A549 (cell line): ENCODE results near the gene WSCD1. TPM values are rescaled to one million over a fixed set of nuclear protein-coding genes. Genes with fewer than 3 reads are reported as not detected.
A peak's percentile ranks its signal among the peaks of the same experiment; 100 is the strongest.

Experiments
- ATAC-seq, 2 experiments: fragments of 200-7000 bp in 1 of 2; fragments of >200 bp in 1 of 2; cut with Nextera tagmentation in 1 of 2; cut with Tn5 transposase in 1 of 2; 3 replicates each; pipeline versions ENCODE4 v1.8.0 to v1.9.1; 2018 to 2020; ENCODE audit warnings: mild to moderate bottlenecking in 1 of 2, moderate library complexity in 1 of 2
- CTCF ChIA-PET: fragments of 300-600 bp; sonication (Branson Sonifier 250); formaldehyde crosslinking; extraction: SDS; loops from one replicate; lab custom pipeline; 2021; ENCODE audit warnings: antibody characterized with exemption, inconsistent platforms; lab: Yijun Ruan, JAX
- POLR2A ChIA-PET: fragments of 350-600 bp; formaldehyde crosslinking; extraction: SDS; loops from one replicate; lab custom pipeline; 2021; ENCODE audit warnings: antibody characterized with exemption, inconsistent platforms; lab: Yijun Ruan, JAX
- DNase-seq, 2 experiments: peaks; one replicate each; pipeline versions ENCODE4 v3.0.0 to v3.0.0-alpha.2; 2011 to 2016; ENCODE audit warnings: low read depth in 1 of 2, low spot score in 1 of 2
- FAIRE-seq: peaks from 2 replicates; lab custom pipeline; 2011; peaks lifted over from hg19 to GRCh38; lab: Jason Lieb, UNC
- H3K27ac ChIP-seq, 2 experiments: fragments of >200 bp; sonication (Bioruptor Twin); formaldehyde crosslinking; 3 replicates each; pipeline ENCODE4 v1.5.1; 2016 to 2017
- H3K4me1 ChIP-seq: fragments of >200 bp; sonication (Bioruptor Twin); formaldehyde crosslinking; 3 replicates; pipeline ENCODE4 v1.6.1; 2016
- H3K4me2 ChIP-seq: fragments of >200 bp; sonication (Bioruptor Twin); formaldehyde crosslinking; 3 replicates; pipeline ENCODE4 v1.6.1; 2016
- H3K4me3 ChIP-seq: fragments of >200 bp; sonication (Bioruptor Twin); formaldehyde crosslinking; 3 replicates; pipeline ENCODE4 v1.5.1; 2016
- H3K9me3 ChIP-seq: fragments of >200 bp; sonication (Bioruptor Twin); formaldehyde crosslinking; 3 replicates; pipeline ENCODE4 v1.6.1; 2016
- BHLHE40 ChIP-seq: IDR thresholded peaks from 2 replicates; pipeline ENCODE4 v1.6.1; 2012; ENCODE audit warnings: low read depth, low read length, inconsistent platforms
- CBX8 ChIP-seq: fragments of 200-600 bp; sonication (generic); IDR thresholded peaks from 2 replicates; pipeline ENCODE4 v1.6.1; 2016
- CHD2 ChIP-seq: fragments of 150-350 bp; IDR thresholded peaks from 2 replicates; pipeline ENCODE4 v1.6.1; 2014; ENCODE audit warnings: low read length; ENCODE audit not compliant: partially characterized antibody
- EHF ChIP-seq: fragments of 250-450 bp; sonication (Bioruptor Pico); IDR thresholded peaks from 2 replicates; pipeline ENCODE4 v1.5.0; 2020; ENCODE audit warnings: mild to moderate bottlenecking
- FOSB ChIP-seq: fragments of 250-450 bp; sonication (Bioruptor Pico); IDR thresholded peaks from 2 replicates; pipeline ENCODE4 v1.5.0; 2020; ENCODE audit warnings: mild to moderate bottlenecking, moderate library complexity
- HOXA7 ChIP-seq: fragments of 250-450 bp; sonication (Bioruptor Pico); IDR thresholded peaks from 2 replicates; pipeline ENCODE4 v1.5.0; 2020; ENCODE audit warnings: mild to moderate bottlenecking, moderate library complexity
- MAFK ChIP-seq: fragments of 450-650 bp; IDR thresholded peaks from 2 replicates; pipeline ENCODE4 v1.6.1; 2014; ENCODE audit not compliant: partially characterized antibody
- NPAS2 ChIP-seq: fragments of 250-450 bp; sonication (Bioruptor Pico); IDR thresholded peaks from 2 replicates; pipeline ENCODE4 v1.8.0; 2022; ENCODE audit warnings: mild to moderate bottlenecking, moderate library complexity, borderline replicate concordance
- NR3C1 ChIP-seq: fragments of >200 bp; sonication (Bioruptor Twin); formaldehyde crosslinking; IDR thresholded peaks from 3 replicates; pipeline ENCODE4 v1.6.1; 2017
- POLR2A ChIP-seq: IDR thresholded peaks from 2 replicates; pipeline ENCODE4 v1.6.1; 2012; ENCODE audit warnings: mild to moderate bottlenecking, low read length
- RAD21 ChIP-seq, 2 experiments: fragments of >200 bp in 1 of 2; sonication (Bioruptor Twin) in 1 of 2; formaldehyde crosslinking in 1 of 2; IDR thresholded peaks in 1 of 2; conservative IDR thresholded peaks in 1 of 2; 2 replicates in 1 of 2; 3 replicates in 1 of 2; pipeline ENCODE4 v1.6.1; 2012 to 2018; ENCODE audit warnings: inconsistent platforms in 1 of 2
- SMC3 ChIP-seq: fragments of >200 bp; sonication (Bioruptor Twin); formaldehyde crosslinking; IDR thresholded peaks from 3 replicates; pipeline ENCODE4 v1.6.1; 2018; ENCODE audit warnings: inconsistent platforms
- ZFP36 ChIP-seq: fragments of 450-650 bp; IDR thresholded peaks from 2 replicates; pipeline ENCODE4 v1.6.1; 2014; ENCODE audit warnings: borderline replicate concordance; ENCODE audit not compliant: partially characterized antibody
- ZNF302 ChIP-seq: fragments of 250-450 bp; sonication (Bioruptor Pico); IDR thresholded peaks from 2 replicates; pipeline ENCODE4 v1.9.0; 2021; ENCODE audit warnings: inconsistent platforms, mild to moderate bottlenecking, moderate library complexity
- ZSCAN20 ChIP-seq: fragments of 250-450 bp; sonication (Bioruptor Pico); IDR thresholded peaks from 2 replicates; pipeline ENCODE4 v1.8.0; 2022; ENCODE audit warnings: mild to moderate bottlenecking, moderate library complexity
- WGBS: methylation state at CpG from one replicate; pipeline ENCODE4 v1.1.6; 2017; ENCODE audit errors: missing lambda C conversion rate; 5-methylcytosine and 5-hydroxymethylcytosine counted together
- polyA plus RNA-seq, 4 experiments: library from polyadenylated mRNA; depleted of rRNA in 3 of 4; stranded (reverse); fragments of >200 nt; fragmentation: RNase III in 1 of 4; extraction: RNeasy Plus Mini Kit Qiagen cat#74134 plus additional on column Dnase treatment in 1 of 4; gene quantifications; 2 replicates in 3 of 4; 3 replicates in 1 of 4; pipeline ENCODE4 v1.2.3, GENCODE V29; 2011 to 2017
- TF ChIP-seq, protein P1 (sequence below): fragments of 250-450 bp; sonication (Bioruptor Pico); IDR thresholded peaks from 2 replicates; pipeline ENCODE4 v1.5.0; 2020; ENCODE audit warnings: low read depth, mild to moderate bottlenecking, moderate library complexity
- TF ChIP-seq, protein P2 (sequence below): fragments of 150-350 bp; IDR thresholded peaks from 2 replicates; pipeline ENCODE4 v1.6.1; 2014; ENCODE audit warnings: low read depth, mild to moderate bottlenecking, low read length

The WSCD1 gene
- polyA plus RNA-seq, 2 of the 4 experiments (the other 2 are of a cell fraction): 1.6 TPM

DNA sequence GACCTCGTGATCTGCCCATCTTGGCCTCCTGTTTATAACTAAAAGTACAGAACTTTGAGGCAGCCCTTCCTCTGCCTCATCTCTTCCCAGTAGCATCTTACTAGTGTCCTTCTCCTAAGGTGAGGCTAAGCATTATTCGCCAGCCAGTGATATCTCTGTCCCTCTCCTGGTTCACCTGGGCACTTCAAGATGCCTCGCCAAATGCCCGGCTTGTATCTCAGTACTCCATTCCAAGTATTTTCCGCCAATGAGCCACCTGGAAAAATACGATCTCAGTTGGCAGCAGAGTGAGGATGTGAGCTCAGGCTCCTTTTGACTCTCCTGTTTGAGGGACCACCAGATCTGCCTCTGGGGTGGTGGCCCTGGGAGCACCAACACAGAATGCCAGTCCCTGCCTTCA is 25.9 kb upstream of the WSCD1 start (continued):
- TF ChIP-seq ZFP36: no peak
- TF ChIP-seq SMC3: no peak
- TF ChIP-seq FOSB (CRISPR knock-in tag): no peak
- TF ChIP-seq ZNF302 (CRISPR knock-in tag): no peak
- no peak for TF ChIP-seq CHD2

DNA sequence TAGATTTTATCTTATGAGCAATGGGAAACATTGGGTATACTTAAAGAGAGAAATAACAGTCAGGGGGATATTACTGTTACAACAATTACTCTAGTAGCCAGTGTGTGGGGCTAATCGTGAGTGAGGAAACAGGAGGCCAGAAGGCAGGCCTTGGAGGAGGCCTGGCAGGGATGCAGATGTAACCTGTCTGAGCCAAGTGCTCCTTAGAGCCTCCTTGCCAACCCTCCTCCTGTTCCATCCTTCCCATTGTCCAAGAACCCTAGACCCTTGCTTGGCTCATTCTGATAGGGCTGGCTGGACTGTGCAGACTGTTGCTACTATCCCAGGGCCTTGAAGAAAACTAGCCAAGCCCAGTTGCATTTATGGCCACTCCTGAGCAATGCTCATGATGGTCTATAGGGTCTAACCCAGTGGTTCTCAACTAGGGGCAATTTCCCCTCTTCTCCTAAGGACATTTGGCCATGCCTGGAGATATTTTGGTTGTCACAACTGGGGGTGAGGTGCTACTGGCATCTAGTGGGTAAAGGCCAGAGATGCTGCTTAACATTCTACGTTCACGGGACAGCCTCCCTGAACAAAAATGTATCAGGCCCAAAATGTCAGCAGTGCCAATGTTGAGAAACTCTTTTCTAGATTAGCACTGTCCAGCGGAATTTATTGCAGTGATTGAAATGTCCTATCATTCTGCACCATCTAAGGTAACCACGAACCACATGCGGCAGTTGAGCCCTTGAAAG is 24.4 kb upstream of the WSCD1 start:
- TF ChIP-seq, protein P1, sequence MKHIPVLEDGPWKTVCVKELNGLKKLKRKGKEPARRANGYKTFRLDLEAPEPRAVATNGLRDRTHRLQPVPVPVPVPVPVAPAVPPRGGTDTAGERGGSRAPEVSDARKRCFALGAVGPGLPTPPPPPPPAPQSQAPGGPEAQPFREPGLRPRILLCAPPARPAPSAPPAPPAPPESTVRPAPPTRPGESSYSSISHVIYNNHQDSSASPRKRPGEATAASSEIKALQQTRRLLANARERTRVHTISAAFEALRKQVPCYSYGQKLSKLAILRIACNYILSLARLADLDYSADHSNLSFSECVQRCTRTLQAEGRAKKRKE (CRISPR knock-in tag): no peak
- TF ChIP-seq RAD21 (conservative IDR thresholded peaks at IDR 0.05 in 1 of 2, IDR thresholded peaks at IDR 0.05 in 1 of 2): peak in 1 of 2 experiments; percentile 38; a peak in 2 of 5 replicates
- FAIRE-seq (no peak), ATAC-seq (no peak), DNase-seq (no peak)
- WGBS: 69% methylated on average over 6 of the region's 6 CpGs
- ChIA-PET POLR2A (no interaction called here), CTCF (no interaction called here)
- Histone ChIP-seq H3K4me3 (no peak overlapping the region), H3K4me2 (no peak overlapping the region), H3K9me3 (no peaks in the 10 kb centered on the region), H3K4me1 (no peaks in the 10 kb centered on the region), H3K27ac (no peak overlapping the region)

DNA sequence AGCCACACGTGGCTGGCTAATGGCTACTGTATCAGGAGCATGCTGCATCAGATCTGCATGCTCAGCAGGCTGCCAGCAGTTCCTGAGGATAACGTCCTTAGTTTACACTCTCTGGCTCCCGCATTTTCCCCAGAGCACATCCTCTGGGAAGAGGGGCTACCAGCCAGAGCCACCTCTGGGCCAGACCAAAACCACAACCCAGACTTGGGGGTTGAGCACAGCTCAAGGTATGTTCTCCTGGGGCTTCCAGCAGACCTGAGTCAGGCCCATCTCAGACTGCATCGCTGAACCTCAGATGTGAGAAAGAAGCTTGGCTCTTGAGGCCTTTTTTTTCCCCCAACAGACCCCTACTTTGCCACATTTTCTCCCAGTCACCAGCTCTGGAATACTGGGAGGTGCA is 23.7 kb upstream of the WSCD1 start:
- no peak for TF ChIP-seq POLR2A
- no peak for TF ChIP-seq ZSCAN20 (CRISPR knock-in tag)
- no peak for TF ChIP-seq RAD21 (conservative IDR thresholded peaks at IDR 0.05 in 1 of 2, IDR thresholded peaks at IDR 0.05 in 1 of 2)
- TF ChIP-seq ZFP36: no peak
- no peak for TF ChIP-seq CBX8
- no peak for TF ChIP-seq HOXA7 (CRISPR knock-in tag)
- TF ChIP-seq MAFK: no peak
- TF ChIP-seq EHF: no peak
- no peak for TF ChIP-seq NPAS2 (CRISPR knock-in tag)
- no peak for TF ChIP-seq CHD2
- no peak for TF ChIP-seq NR3C1
- FAIRE-seq (no peak), ATAC-seq (no peak), DNase-seq (no peak)
- WGBS: 56% methylated on average over 4 of the region's 4 CpGs
- H3K27ac ChIP-seq: no peak overlapping the region
- POLR2A ChIA-PET: no interaction called here
- H3K4me3 ChIP-seq: no peak overlapping the region
- no peaks in the 10 kb centered on the region for H3K4me1 ChIP-seq
- CTCF ChIA-PET: no interaction called here
- H3K4me2 ChIP-seq: no peak overlapping the region
- H3K9me3 ChIP-seq: no peaks in the 10 kb centered on the region

DNA sequence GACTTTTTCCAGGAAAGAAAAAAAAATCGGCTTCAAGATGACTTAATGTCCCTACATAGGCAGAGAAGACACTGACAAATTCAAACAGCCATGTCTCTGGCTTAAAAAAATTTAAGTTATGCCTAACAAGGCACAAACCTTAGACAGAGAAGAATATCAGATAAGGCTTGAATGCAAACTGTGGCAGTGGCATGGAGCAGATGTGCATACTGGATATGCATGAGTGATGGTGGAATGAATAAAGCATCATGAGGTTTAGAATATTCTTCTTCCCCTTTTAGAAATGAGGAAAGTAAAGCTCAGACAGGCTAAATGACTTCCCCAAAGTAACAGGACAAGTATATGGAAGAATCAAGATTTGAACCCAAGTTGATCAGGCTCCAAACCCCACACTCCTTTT is 23.2 kb upstream of the WSCD1 start:
- WGBS: 5% methylated on average over 1 of the region's 1 CpG
- H3K4me3 ChIP-seq: no peak overlapping the region
- TF ChIP-seq BHLHE40: no peak
- TF ChIP-seq, protein P2, sequence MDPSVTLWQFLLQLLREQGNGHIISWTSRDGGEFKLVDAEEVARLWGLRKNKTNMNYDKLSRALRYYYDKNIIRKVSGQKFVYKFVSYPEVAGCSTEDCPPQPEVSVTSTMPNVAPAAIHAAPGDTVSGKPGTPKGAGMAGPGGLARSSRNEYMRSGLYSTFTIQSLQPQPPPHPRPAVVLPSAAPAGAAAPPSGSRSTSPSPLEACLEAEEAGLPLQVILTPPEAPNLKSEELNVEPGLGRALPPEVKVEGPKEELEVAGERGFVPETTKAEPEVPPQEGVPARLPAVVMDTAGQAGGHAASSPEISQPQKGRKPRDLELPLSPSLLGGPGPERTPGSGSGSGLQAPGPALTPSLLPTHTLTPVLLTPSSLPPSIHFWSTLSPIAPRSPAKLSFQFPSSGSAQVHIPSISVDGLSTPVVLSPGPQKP: no peak
- TF ChIP-seq, all 56 proteins: peak for 0
- DNase-seq (no peak), ATAC-seq (no peak), FAIRE-seq (no peak)
- Histone ChIP-seq H3K4me2 (no peak overlapping the region), H3K9me3 (no peaks in the 10 kb centered on the region), H3K27ac (no peak overlapping the region), H3K4me1 (no peaks in the 10 kb centered on the region)
- POLR2A ChIA-PET: no interaction called here
- CTCF ChIA-PET: no interaction called here
